Inferior parietal cortex (tissue), 1 donor: ENCODE measurements around the gene CCSAP.
"Not testable (repeated sequence)": the region's sequence is repeated elsewhere in the genome, so short reads cannot be mapped to it uniquely, and the experiment has no call there.

Experiments used
- DNase-seq: peaks from one replicate; pipeline ENCODE4 v3.0.0-alpha.2; 2016; ENCODE audit errors: extremely low spot score

The CCSAP gene

DNA sequence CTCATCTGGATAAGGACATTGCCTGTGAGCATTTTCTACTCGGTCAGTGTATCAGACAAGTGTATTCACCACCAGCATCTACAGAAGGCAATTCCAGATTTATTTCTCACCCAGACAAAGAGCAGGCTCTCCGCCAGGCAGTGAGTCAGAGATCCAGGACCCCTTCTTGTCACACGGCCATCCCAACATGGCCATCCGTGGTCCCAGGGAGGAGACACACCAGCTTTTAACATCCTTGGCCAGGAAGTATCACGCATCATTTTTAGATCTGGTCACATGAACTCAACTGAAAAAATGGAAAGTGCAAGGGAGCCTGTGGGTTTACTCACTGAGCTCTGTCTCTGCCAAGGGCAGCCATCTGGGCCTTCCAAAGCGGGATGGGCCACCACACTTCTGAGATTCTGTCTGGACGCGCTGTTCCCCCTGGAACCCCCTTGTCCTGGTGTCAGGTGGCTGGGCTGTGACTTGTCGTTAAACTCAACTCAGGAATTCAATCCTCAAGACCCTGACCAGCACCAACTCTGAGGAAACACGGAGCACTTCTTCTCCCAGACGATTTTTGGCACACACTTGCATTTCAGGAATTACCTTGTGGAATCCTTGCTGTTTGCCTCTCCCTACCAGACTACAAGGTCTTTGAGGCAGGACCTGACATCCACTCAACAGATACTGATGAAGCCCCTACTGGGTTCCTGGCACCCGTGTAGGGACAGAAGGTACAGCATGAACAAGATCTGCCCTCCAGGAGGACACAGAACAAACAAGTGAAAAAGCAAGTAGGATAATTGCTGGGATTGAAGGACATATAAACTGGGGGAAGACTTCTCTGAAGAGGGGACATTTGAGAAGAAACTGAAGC, 21.6 kb upstream of the CCSAP start:
- DNase-seq: no peak

DNA sequence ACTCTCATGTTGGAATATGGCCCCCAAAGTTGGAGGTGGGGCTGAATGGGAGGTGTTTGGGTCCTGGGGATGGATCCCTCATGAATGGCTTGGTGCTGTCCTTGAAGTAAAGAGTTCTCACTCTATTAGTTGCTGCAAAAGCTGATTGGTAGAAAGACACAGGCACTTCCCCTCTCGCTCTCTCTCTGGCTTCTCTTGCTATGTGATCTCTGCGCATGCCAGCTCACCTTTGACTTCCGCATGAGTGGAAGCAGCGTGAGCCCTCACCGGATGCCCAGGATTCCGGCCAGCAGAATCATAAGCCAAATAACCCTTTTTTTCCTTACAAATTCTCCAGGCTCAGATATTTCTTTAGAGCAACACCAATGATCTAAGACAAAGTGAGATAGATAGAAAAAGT, 20.9 kb upstream of the CCSAP start:
- DNase-seq: no peak

DNA sequence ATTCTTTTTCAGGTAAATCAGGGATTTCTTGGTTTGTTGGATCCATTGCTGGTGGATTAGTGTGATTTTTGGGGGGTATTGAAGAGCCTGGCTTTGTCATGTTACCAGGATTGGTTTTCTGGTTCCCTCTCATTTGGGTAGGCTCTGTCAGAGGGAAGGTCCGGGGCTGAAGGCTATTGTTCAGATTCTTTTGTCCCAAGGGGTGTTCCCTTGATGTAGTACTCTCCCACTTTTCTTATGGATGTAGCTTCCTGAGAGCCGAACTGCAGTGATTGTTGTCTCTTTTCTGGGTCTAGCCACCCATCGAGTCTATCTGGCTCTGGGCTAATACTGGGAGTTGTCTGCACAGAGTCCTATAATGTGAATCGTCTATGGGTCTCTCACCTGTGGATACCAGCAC, 17.6 kb upstream of the CCSAP start:
- DNase-seq: no peak

DNA sequence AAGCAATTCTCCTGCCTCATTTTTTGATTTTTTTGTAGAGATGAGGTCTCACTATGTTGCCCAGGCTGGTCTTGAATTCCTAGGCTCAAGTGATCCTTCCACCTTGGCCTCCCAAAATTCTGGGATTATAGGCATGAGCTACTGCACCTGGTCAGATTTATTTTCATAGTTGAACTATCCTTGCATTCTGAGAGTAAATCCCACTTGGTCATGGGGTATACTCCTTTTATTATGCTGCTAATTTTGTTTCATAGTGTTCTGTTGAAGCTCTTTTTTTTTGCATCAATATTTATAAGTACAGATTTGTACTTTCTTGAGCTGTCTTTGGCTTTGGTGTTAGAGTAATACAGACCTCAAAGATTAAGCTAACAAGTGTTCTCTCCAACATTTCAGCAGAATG, 12.8 kb upstream of the CCSAP start:
- no peak for DNase-seq

DNA sequence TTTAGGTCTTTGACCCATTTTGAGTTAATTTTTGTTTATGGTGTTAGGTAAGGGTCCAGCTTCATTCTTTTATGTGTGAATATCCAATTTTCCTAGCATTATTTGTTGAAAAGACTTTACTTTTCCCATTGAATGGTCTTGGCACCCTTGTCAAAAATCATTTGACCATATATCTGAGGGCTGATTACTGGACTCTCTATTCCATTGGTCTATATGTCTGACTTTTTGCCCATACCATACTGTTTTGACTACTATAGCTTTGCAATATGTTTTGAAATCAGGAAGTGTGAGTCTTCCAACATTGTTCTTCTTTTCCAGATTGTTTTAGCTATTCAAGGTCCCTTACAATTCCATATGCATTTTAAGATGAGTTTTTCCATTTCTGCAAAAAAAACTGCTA, 11.4 kb upstream of the CCSAP start:
- DNase-seq: no peak

DNA sequence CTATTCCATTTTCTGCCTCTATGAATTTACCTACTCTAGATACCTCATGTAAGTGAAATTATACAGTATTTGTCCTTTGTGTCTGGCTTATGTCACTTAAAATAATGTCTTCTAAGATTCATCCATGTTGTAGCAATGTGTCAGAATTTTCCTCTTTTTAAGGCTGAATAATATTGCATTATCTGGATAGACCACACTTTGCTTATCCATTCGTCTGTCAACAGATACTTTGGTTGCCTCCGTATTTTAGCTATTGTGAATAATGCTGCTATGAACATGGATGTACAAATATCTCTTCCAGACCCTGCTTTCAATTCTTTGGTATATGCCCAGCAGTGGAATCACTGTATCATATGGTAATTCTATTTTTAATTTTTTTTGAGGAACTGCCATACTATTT, 10.1 kb upstream of the CCSAP start:
- DNase-seq: no peak

DNA sequence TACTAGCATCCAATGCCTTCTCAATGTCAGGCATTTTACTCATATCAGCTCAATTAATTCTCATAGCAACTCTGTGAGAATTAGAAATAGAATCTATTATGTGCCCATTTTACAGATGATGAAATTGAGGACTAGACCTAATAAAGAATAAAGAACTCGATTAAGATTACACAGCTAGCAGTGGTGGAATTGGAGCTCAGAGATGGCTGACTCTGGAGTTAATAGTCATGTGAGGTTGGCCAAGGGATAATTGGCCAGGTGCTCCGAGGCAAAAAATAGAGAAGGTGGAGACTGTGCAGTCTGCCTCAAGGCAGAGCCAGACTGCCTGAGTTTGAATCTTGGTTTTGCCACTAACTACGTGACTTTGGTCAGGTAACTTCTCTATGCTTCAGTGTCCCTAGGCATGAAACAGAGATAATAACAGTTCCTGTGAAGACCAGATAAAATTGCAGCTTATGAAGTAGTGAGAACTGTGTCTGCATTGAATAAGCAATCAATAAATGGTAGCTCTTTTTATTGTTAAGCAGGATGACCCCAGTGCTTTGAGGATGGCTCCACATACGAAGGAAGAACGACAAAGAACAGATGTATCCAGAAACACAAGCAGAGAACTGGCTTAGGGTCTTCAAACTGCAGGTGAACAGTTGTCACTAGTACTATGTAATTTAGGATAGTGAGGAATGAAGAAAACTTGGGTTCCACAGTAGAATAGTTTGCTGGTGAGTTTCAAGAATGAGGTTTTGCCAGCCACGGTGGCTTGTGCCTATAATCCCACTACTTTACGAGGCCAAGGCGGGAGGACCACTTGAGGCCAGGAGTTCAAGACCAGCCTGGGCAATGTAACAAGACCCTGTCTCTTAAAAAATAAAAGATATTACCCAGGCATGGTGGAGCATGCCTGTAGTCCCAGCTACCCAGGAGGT, 6.9 kb upstream of the CCSAP start:
- DNase-seq: no peak

DNA sequence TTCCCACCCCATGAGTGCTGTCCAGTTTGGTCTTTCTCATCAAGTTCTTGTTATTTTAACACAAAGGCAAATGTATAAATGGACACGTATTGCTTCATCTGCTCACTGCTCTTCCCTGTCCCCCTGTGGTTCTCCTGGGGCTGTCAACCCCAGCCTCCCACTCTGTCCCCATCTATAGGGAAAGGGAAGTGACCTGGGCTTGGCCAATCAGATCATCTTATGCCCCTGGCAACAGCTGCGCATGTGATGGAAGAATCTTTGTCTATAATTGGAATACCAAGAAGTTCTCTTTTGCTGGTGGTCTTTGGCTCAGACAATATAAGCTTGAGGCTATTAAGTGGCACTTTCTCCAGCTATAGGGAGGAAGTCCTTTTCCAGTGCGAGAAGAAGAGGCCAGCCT, 4.7 kb upstream of the CCSAP start:
- DNase-seq: no peak

DNA sequence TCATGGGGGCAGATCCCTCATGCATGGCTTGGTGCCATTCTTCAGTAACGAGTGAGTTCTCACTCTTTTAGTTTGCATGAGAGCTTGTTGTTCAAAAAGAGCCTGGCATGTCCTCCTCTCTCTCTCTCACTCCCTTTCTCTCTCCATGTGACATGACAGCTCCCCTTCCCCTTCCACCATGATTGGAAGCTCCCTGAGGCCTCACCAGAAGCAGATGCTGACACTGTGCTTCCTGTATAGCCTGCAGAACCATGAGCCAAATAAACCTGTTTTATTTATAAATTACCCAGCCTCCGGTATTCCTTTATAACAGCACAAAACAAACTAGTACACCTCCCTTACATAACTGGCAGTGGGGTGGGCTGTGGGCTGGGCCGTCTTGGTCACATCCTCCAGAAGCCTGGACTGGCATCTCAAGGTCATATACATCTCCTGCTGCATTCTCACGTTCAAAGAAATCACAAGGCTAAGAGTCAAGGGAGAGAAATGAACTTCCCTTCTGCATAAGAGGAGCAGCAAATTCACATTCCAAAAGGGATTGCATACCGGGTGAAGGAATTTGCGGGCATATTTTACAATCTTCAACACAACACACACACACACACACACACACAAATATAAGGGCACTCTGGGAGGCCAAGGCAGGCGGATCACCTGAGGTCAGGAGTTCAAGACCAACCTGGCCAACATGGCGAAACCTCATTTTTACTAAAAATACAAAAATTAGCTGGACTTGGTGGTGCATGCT, 2.3 kb upstream of the CCSAP start:
- DNase-seq: no peak

DNA sequence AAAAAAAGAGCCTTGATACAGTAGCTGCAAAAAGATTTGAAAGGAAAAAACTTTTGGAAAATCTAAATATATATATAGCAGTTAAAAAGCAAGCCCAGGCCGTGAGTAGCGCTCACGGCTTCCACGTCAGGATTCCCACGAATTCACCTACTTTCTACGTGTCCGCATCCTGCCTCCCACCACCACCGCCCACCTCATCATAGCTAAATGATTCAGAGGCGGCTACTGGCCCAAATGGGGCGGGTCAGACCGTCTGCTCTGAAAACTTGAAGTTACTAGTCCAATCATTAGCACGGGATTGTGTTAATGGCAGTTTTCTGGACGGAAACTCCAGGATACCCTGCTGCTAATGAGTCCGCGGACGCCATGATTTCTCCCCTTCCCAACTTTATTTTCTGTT, 1.3 kb upstream of the CCSAP start:
- DNase-seq: no peak

DNA sequence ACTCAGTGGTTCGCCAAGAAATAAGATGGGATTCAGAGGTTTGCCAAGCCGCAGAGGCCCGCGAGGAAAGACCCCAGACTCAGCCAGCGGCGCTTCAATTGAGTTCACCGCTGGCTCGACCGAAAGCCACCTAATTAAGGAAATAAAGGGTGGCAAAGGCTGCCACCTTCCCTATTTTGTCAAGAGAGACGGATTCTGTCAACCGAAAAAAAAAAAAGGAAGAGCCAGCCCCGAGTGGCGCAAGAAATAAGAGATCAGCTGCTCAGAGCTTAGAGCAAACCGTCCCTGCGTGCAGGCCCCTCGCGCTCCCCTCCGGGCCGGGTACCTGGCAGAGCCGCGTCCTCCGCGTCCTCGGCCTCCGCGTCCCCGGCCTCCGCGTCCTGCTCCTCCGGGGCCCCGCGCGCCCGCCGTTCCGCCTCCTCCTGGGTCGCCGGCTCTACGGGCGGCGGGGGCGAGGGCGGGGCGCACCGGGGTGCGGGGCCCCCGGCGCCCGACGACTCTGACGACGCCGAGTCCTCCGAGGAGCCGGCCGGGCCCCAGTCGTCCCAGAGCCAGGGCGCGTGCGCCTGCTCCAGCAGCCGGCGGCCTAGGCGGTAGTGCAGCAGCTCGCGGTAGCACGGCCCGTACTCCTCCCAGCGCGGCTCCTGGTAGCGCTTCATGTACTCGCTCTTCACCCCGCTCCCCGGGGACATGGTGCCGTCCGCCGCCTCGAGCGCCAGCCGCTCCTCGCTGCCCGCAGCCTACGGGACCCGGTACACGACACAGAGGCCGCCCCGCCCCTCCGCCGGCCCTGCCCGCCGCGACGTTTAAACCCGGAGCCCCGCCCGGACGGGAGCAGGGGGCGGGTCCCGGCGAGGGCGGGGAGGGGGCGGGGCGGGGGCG, 832 bp downstream of the CCSAP start:
- DNase-seq: peak; percentile 81

DNA sequence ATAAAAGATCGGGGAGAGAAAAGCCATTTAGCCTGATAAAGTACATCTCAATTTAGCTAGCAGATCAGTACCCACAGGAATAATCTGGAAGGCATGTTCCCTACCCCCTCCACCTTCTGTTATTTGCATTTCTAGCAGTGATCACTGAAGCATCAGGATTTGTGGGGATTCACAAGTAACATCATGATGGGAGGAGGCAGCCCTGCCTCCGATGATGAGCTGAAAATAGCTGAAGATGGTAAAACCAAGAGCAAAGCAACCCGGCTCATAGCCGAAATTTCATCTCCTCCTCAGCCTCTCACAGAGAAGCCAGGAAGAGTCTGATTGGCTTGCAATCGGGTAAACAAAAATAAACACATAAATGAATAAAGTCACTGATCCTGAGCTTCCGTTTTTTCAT, 2.4 kb downstream of the CCSAP start:
- DNase-seq: peak; percentile 56

DNA sequence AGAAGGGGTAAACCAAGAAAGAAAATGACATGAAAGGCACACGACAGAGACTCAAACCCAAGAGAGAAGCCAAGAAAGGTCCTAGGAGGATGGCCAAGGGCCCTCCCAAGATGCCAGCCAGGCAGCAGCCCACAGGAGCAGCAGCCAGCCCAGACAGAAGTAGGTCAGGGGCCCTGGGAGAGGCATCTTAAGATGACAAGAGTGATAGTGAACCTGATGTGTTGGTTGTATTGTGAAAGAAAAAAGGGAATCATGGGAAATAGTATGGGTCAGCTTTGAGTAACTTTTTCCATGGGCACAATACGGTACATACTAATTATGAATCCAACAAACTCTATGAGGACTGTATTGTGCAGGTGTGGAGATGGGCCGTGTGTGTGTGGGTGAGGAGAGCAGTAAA, 3.3 kb downstream of the CCSAP start:
- DNase-seq: no peak

DNA sequence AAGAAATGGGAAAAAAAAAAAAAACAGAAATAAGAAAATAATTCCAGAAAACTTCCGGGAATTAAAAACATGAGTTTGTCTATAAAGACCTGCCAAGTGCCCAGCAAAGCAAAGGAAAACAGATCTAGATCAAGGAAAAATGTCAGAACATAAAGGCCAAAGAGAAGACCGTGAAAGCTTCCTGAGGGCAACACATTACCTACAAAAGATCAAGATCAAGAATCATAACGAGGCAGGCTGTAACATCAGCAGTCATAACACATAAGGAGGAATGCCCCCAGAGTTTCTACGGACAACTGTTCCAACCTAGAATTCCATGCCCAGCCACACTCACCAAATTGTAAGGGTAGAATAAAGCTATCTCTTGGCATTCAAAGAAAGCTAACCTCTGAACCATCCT, 3.8 kb downstream of the CCSAP start:
- no peak for DNase-seq

DNA sequence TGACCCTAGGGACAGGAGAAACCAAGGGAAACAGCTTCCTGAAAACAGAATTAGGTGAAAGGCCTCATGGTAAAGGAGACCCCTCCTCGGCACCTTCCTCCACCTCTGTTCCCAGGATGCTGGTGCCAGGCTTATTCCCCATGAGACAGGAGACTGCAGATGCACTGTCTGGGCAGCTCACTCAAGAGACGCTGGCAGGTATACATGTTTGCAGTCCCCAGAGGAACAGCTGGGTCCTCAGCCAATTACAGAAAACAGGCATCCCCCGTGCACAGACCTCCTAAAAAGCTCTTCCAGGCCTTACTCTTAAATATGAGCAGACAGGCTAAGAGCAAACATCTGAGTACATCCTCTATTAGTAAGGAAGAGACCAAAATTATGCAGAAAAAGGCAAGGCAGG, 6.5 kb downstream of the CCSAP start:
- no peak for DNase-seq

DNA sequence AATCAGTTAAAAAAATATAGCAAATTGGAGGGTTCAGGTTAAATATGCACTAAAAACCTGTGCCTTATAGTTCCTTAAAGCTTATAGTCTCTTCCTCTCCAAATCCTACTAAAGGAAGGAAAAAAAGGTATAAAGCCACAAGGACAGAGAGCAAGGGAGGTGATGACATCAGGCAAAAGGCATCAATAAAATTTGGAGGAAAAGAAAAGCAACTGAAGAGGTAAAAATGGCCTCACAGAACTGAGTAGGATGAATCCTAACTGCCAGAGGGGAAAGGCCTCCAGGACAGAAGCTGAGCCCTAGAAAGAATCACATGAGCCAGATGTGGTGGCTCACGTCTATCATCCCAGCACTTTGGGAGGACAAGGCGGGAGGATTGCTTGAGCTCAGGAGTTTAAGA, 8.1 kb downstream of the CCSAP start:
- no peak for DNase-seq

DNA sequence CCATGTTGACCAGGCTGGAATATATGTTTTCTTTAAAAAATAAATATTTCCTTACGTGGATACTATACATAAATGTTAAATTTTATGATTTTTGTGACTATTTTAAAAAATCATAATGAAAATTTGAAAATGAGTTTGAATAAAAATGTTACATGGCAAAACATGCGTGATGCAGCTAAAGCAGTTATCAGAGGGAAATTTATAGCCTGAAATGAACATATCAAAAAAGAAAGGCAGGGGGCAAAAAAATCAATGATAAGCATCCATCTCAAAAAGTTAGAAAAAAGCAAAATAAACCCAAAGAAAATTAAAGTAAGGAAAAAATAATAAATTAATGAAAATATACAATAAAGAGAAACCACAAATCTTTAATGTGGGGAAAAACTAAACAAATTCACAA, 8.6 kb downstream of the CCSAP start:
- no peak for DNase-seq

DNA sequence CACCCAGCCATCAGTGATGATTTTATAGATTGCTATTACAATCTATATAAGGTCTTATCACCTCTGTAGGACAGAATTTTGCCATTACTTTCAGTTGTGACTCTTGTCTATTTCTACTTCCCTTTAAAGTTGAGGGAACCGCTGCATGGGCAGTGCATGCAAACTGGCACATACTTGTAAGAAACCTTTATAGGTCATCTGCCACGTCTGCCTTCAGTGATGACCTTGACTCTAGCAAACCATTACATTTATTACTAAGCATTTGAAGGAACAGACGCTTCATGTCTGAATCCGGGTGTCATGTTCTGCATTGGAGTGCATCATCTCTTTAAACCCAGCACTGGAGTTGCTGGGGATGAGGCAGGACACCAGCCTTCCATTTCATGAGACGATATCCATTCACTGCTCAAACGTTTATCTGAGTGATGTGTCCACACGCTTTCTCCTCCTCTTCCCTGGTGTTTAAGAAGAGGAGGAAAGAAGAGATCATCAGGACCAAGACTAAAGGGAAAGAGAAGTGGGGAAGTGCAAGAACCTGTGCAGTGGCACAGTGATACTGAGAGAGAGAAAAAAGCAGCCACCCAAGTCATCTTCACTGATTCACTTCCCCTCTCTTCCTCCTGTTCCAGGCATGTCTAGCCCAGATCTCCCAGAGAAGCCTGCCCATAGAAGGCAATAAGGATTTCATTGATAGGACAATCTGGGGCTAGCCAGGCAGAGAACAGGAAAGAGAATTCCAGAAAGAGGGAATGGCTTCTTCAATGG, 14.1 kb downstream of the CCSAP start:
- DNase-seq: no peak

DNA sequence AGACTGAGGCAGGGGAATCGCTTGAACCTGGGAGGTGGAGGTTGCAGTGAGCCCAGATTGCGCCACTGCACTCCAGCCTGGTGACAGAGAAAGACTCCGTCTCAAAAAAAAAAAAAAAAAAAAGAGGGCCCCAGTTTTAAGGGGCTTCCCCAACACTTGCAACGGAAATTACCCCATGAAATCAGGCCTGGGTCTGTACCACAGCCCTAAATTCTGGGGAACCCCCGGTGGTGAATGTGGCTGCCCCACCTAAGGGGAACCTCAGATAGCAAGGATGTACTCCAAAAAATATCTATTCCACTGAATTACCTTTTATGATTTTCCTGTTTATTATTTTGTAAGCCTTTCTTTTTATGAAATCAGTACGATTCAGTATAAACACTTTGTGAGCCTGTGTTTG, 15.1 kb downstream of the CCSAP start:
- DNase-seq: not testable (repeated sequence)

DNA sequence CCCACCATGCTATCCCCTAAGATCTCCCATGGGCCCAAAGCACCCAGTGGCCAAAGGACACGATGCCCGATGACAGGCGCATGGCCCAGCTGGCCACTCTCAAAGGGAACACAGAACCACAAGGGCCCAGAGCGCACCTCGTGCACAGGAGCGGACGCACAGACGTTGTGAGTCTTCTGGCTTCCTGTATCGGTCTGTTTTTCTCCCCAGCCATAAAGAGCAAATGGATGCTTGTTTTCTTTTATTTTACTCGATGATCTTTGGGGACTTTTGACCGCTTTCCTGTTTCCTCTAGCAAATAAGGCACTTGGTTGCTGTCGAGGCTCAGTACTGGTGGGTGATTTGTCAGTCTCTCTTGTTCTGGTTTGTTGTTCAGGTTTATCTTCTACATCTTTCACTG, 16.2 kb downstream of the CCSAP start:
- DNase-seq: no peak
